GM10847 (cell line): Measurements from ENCODE around the gene INF2.

Source experiments
- POLR2A ChIP-seq: IDR thresholded peaks from 2 replicates; pipeline ENCODE4 v1.6.1; 2011; ENCODE audit not compliant: insufficient read length; ENCODE audit errors: extremely low read depth

The INF2 gene

GRCh38 chr14:104684449-104684821, 5.0 kb upstream of the INF2 start:
- TF ChIP-seq POLR2A = no peak

- no peak for TF ChIP-seq POLR2A
Observed at GRCh38 chr14:104685216-104685997, 4.0 kb upstream of the INF2 start.

GRCh38 chr14:104685998-104686610, 3.3 kb upstream of the INF2 start:
- no peak for TF ChIP-seq POLR2A

GRCh38 chr14:104686624-104687517, 2.5 kb upstream of the INF2 start:
- no peak for TF ChIP-seq POLR2A

GRCh38 chr14:104687601-104688504, 1.6 kb upstream of the INF2 start:
- no peak for TF ChIP-seq POLR2A

- no peak for TF ChIP-seq POLR2A
Observed at GRCh38 chr14:104688505-104689108, 811 bp upstream of the INF2 start.

GRCh38 chr14:104689881-104690711, 678 bp downstream of the INF2 start:
- no peak for TF ChIP-seq POLR2A

GRCh38 chr14:104690861-104691455, 1.5 kb downstream of the INF2 start:
- TF ChIP-seq POLR2A = no peak

- no peak for TF ChIP-seq POLR2A
Observed at GRCh38 chr14:104691546-104692260, 2.3 kb downstream of the INF2 start.

GRCh38 chr14:104692261-104692938, 3.0 kb downstream of the INF2 start:
- TF ChIP-seq POLR2A = no peak

GRCh38 chr14:104692939-104693315, 3.5 kb downstream of the INF2 start:
- no peak for TF ChIP-seq POLR2A
